Liver (tissue), 2 donors: Measurements from ENCODE around the gene PLEKHN1.

Experiments used
- TF ChIP-seq, protein P1 (sequence below): fragments of 150-350 bp; IDR thresholded peaks from 2 replicates; pipeline ENCODE4 v1.5.1; 2017; ENCODE audit warnings: improper control_type of control experiment, low read depth, low read length; ENCODE audit not compliant: missing input control
- TF ChIP-seq, protein P2 (sequence below): IDR thresholded peaks from 2 replicates; pipeline ENCODE4 v1.6.1; 2016; ENCODE audit warnings: antibody characterized with exemption
- donor health status: healthy.

DNA sequence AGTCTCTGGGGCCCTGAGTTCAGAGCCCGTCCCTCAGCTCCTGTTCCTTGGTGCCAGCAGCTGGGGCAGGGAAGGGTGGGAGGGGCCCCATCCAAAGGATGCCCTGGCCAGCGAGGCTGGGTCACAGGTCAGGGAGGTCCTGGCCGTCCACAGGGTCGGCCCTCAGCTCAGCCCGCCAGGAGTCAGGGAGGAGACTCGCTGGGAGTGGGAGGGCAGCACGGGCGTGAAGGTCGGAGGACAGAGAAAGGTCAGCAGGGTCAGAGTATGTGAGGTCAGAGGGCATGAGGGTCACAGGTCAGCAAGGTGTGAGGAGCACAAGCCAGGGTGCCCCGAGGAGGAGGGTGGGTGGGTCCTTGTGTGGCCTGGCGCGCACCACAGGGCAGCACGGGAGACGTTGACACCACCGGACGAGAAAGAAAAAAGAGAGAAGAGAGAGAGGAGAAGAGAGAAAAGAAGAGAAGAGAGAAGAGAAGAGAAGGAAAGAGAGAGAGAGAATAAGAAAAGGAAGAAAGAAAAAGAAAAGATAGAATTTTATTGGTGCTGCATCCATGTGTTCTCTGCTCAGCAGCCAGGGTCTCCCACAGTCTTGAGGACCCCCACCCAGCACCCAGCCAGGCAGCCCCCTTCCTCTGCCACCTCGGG, 8.5 kb downstream of the PLEKHN1 start:
- TF ChIP-seq, protein P1, sequence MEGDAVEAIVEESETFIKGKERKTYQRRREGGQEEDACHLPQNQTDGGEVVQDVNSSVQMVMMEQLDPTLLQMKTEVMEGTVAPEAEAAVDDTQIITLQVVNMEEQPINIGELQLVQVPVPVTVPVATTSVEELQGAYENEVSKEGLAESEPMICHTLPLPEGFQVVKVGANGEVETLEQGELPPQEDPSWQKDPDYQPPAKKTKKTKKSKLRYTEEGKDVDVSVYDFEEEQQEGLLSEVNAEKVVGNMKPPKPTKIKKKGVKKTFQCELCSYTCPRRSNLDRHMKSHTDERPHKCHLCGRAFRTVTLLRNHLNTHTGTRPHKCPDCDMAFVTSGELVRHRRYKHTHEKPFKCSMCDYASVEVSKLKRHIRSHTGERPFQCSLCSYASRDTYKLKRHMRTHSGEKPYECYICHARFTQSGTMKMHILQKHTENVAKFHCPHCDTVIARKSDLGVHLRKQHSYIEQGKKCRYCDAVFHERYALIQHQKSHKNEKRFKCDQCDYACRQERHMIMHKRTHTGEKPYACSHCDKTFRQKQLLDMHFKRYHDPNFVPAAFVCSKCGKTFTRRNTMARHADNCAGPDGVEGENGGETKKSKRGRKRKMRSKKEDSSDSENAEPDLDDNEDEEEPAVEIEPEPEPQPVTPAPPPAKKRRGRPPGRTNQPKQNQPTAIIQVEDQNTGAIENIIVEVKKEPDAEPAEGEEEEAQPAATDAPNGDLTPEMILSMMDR = no peak
- TF ChIP-seq, protein P2, sequence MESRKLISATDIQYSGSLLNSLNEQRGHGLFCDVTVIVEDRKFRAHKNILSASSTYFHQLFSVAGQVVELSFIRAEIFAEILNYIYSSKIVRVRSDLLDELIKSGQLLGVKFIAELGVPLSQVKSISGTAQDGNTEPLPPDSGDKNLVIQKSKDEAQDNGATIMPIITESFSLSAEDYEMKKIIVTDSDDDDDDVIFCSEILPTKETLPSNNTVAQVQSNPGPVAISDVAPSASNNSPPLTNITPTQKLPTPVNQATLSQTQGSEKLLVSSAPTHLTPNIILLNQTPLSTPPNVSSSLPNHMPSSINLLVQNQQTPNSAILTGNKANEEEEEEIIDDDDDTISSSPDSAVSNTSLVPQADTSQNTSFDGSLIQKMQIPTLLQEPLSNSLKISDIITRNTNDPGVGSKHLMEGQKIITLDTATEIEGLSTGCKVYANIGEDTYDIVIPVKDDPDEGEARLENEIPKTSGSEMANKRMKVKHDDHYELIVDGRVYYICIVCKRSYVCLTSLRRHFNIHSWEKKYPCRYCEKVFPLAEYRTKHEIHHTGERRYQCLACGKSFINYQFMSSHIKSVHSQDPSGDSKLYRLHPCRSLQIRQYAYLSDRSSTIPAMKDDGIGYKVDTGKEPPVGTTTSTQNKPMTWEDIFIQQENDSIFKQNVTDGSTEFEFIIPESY = no peak
